Measurements from ENCODE around the gene LUC7L.
"Not testable (repeated sequence)": the region's sequence is repeated elsewhere in the genome, so short reads cannot be mapped to it uniquely, and the experiment has no call there.

The LUC7L gene

DNA sequence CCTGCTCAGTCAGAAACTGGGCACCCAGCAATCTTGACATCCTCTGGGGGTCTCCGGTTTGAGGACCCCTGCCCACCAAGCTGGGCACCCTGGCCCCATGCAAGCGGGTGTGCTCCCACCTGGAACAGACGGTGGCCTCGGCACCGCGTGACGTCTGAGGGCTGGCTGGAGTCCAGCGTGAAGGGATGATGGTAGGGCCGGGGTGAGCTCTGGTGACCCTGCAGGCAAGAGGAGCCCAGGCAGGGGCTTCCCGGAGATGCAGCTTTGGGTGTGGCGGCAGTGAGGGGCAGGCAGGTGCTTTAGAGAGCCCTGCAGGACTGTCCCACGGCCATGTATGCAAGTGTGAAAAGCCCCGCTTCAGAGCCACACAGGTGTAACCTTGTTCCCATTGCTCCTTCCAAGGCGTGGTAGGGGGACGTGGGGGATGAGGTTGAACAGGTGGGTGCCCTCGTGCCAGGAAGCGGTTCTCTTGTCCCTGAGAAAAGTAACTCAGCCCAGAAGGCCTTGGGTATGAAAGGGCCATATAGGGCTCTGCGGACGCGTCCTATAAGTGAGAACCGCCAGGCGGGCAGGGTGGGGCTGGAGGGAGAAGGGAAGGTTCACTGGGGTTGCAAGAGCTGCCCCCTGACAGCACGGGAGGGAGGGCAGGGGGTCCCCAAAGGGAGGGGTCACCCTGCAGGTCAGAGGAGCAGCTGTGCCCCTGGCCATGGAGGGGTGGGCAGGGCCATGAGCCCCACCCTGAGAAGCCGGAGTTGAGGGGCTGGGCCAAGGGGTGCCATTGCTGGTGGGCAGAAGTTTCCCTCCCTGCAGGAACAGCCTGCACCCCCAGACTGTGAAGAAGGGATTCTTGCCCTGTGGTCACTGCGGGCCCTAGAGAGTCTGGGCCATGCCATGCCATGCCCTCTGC is 37.3 kb upstream of the LUC7L start:
- Mint-ChIP-seq H3K36me3 (no peaks in the 10 kb centered on the region), H3K4me1 (no peaks in the 10 kb centered on the region), H3K27me3 (no peaks in the 10 kb centered on the region), H3K9me3 (no peaks in the 10 kb centered on the region), H3K4me3 (no peak overlapping the region), H3K27ac (no peak overlapping the region)

GRCh38 chr16:265711-266110 is 36.5 kb upstream of the LUC7L start:
- Mint-ChIP-seq H3K4me3 (no peak overlapping the region), H3K36me3 (no peaks in the 10 kb centered on the region), H3K27ac (no peak overlapping the region), H3K27me3 (no peaks in the 10 kb centered on the region), H3K9me3 (no peaks in the 10 kb centered on the region), H3K4me1 (no peaks in the 10 kb centered on the region)

DNA sequence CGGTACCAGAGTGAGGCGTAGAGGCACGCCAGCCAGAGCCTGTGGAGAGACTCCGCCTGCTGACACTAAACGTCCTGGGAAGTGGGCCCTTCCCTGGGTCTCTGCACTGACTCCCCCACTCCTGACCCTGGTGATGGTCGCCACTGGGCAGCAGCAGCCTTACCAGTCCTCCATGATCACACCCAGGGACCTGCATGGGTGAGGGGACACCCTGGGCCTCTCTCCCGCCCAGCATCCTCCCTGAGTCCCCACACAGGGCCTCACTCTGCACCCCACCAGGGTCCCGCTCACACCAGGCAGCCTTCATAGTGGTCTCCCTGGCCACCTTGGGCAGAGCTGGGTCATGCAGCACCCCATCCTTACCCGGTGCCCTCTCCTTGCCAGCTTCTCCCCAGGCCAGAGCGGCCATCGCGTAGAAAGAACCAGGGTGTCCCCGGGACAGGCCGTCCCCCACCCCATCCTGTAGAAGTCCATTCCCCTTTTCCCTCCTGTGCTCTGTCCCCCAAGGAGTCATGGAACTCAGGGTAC is 35.8 kb upstream of the LUC7L start:
- H3K9me3 Mint-ChIP-seq = no peaks in the 10 kb centered on the region
- H3K36me3 Mint-ChIP-seq = no peaks in the 10 kb centered on the region
- H3K4me3 Mint-ChIP-seq = no peak overlapping the region
- no peaks in the 10 kb centered on the region for H3K27me3 Mint-ChIP-seq
- H3K4me1 Mint-ChIP-seq = no peaks in the 10 kb centered on the region
- no peak overlapping the region for H3K27ac Mint-ChIP-seq

DNA sequence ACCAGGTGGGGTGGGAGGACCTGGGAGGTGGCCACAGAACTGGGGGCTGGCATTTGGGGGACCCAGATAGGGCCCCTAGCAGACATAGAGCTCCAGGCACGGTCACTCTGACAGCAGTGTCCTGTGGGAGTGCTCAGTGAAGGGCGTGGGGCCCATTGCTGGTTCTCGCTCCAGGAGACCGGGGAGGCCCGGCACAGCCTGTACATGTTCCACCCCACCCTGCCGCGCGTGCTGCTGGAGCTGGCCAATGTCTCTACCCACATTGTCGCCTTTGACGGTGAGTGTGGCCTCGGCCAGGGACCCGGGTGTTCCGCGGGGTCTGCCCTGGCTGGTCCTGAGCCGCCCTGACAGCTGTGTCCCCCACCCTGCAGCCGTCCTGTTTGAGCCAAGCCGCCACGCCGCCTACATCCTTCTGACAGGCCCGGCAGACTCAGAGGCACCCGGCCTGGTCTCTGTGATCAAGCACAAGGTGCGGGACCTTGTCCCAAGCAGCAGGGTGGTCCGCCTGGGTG is 35.2 kb upstream of the LUC7L start:
- Mint-ChIP-seq H3K4me1 (no peaks in the 10 kb centered on the region), H3K9me3 (no peaks in the 10 kb centered on the region), H3K27me3 (no peaks in the 10 kb centered on the region), H3K27ac (no peak overlapping the region), H3K4me3 (no peak overlapping the region), H3K36me3 (no peaks in the 10 kb centered on the region)

DNA sequence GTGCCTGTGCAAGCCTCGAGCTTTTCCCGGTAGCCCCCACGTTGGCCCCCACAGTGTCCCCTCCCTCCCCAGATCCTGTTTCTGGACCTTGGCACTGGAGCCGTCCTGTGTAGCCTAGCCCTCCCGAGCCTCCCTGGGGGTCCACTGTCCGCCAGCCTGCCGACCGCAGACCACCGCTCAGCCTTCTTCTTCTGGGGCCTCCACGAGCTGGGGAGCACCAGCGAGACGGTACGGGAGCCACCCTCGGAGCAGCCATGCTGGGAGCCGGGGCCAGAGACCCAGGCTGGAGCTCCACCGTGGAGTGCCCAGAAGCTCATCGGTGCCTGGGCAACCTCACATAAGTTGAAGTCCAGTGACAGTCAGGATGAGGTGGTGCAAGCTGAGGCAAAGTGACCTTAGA is 34.7 kb upstream of the LUC7L start:
- H3K36me3 Mint-ChIP-seq = peaks cover 2% of the 10 kb centered on the region
- H3K9me3 Mint-ChIP-seq = no peaks in the 10 kb centered on the region
- no peaks in the 10 kb centered on the region for H3K27me3 Mint-ChIP-seq
- H3K27ac Mint-ChIP-seq = no peak overlapping the region
- H3K4me1 Mint-ChIP-seq = no peaks in the 10 kb centered on the region
- no peak overlapping the region for H3K4me3 Mint-ChIP-seq

- H3K27ac Mint-ChIP-seq = no peak overlapping the region
- no peak overlapping the region for H3K4me3 Mint-ChIP-seq
- H3K4me1 Mint-ChIP-seq = no peaks in the 10 kb centered on the region
- no peaks in the 10 kb centered on the region for H3K9me3 Mint-ChIP-seq
- H3K27me3 Mint-ChIP-seq = no peaks in the 10 kb centered on the region
- H3K36me3 Mint-ChIP-seq = peaks cover 2% of the 10 kb centered on the region
Measured at GRCh38 chr16:263182-263774, 34.0 kb upstream of the LUC7L start.

DNA sequence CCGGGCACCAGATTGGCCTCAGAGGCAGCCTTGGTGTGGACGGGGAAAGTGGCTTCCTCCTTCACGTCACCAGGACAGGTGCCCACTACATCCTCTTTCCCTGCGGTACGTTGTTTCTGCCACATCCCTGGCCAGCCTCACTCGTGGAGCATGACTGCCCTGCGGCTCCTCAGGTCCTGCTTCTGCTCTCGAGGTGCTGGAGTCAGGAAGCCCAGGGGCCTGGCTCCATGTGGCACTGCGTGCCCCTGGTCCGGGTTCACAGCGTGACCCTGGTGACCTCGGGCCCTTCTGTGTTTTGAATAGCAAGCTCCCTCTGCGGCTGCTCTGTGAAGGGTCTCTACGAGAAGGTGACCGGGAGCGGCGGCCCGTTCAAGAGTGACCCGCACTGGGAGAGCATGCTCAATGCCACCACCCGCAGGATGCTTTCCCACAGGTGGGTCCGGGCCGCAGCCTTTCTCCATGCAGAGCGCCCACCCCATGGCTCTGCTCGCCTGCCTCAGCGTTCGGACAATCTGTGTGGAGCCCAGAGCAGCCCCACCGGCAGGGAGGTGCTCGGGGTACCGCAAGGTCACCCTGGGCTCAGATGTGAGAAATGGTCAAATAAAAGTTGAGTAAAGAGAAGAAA is 33.0 kb upstream of the LUC7L start:
- no peaks in the 10 kb centered on the region for H3K27me3 Mint-ChIP-seq
- H3K36me3 Mint-ChIP-seq = peaks cover 2% of the 10 kb centered on the region
- H3K9me3 Mint-ChIP-seq = no peaks in the 10 kb centered on the region
- H3K4me1 Mint-ChIP-seq = no peaks in the 10 kb centered on the region
- no peak overlapping the region for H3K27ac Mint-ChIP-seq
- H3K4me3 Mint-ChIP-seq = no peak overlapping the region

DNA sequence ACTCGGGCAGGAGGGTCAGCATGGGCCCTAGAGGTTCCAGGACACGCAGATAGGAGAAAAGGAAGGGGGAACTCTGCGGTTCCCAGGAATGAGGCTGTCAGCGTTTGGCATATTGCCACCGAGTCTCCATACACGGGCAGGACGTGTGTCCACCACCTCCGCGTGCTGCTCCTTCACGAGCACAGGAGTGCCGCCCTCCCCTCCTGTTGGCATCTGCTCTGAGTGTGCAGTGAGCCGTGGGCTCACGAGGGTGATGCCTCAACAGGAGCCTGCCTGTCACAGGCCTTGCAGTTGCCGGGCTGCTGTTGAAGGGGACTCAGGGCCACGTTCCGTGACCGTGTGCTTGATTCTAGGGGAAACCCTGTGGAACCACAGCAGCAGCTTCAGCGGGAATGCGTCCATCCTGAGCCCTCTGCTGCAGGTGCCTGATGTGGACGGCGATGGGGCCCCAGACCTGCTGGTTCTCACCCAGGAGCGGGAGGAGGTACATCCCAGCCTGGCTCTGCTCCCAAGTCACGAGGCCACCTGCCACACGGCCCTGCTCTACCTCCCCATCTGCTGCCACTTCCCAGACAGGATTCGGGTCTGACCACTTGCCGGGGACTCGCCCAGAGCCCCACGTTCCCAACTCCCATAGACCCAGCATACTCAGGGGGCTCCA is 31.9 kb upstream of the LUC7L start:
- peaks cover 2% of the 10 kb centered on the region for H3K36me3 Mint-ChIP-seq

DNA sequence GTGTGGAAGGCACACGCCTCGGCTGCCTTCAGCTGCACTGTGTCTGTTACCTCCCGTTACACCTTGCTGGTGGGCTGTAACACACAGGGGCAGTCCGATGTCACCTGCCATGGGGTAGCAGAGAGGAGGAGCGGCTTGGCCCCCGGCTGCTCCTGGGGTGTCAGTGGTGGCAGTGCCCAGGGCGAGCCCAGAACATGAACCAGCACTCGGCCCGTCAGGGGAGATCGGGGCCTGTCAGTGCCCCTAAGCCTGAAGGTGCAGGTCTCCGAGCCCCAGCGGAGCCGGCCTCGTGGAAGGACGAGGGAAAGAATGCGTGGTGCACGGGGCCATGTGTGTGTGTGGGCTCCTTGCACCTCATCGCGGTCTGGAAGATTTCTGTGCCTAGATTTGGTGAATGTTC is 31.1 kb upstream of the LUC7L start:
- Mint-ChIP-seq H3K4me1 (peaks cover 6% of the 10 kb centered on the region), H3K4me3 (no peak overlapping the region), H3K27me3 (no peaks in the 10 kb centered on the region), H3K9me3 (no peaks in the 10 kb centered on the region), H3K27ac (no peak overlapping the region), H3K36me3 (peaks cover 7% of the 10 kb centered on the region)

More for the DNA sequence above, 31.9 kb upstream of the LUC7L start:
- H3K9me3 Mint-ChIP-seq = no peaks in the 10 kb centered on the region
- H3K4me1 Mint-ChIP-seq = peaks cover 1% of the 10 kb centered on the region
- no peaks in the 10 kb centered on the region for H3K27me3 Mint-ChIP-seq
- no peak overlapping the region for H3K27ac Mint-ChIP-seq
- no peak overlapping the region for H3K4me3 Mint-ChIP-seq

DNA sequence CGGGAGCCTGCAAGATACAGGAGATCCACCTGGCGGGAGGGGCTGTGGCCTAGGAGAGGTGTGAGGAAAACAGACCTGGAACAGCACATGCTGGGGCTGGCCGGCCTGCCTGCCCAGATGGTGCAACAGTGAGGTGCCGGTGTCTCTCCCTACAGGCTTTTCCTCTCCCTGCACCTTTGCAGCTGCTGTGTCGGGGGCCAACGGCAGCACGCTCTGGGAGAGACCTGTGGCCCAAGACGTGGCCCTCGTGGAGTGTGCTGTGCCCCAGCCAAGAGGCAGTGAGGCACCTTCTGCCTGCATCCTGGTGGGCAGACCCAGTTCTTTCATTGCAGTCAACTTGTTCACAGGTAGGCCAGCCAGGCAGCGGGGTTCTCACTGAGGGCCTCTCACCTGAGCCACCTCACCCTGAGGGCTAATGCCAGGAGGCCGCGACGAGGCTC is 30.6 kb upstream of the LUC7L start:
- Mint-ChIP-seq H3K9me3 (no peaks in the 10 kb centered on the region), H3K27me3 (no peaks in the 10 kb centered on the region), H3K4me3 (no peak overlapping the region), H3K27ac (no peak overlapping the region), H3K4me1 (peaks cover 6% of the 10 kb centered on the region), H3K36me3 (peaks cover 9% of the 10 kb centered on the region)

DNA sequence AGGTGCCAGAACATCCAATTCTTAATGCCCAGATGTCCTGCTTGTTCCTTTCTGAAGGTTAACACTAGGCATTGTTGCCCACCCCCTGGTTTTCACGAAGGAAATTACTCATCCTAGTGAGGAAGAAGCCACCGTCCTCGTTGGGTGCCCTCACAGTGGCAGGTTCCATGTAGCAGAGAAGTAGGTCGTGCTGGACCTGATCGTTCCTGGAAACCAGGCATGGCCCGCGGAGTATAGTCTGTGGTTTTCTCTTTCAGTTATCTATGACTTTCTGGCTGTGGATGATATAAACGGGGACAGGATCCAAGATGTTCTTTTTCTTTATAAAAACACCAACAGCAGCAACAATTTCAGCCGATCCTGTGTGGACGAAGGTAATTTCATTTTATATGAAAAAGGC is 30.0 kb upstream of the LUC7L start:
- no peak overlapping the region for H3K4me3 Mint-ChIP-seq
- H3K36me3 Mint-ChIP-seq = peaks cover 9% of the 10 kb centered on the region
- H3K4me1 Mint-ChIP-seq = peaks cover 7% of the 10 kb centered on the region
- no peaks in the 10 kb centered on the region for H3K27me3 Mint-ChIP-seq
- no peak overlapping the region for H3K27ac Mint-ChIP-seq
- H3K9me3 Mint-ChIP-seq = no peaks in the 10 kb centered on the region

GRCh38 chr16:258091-258490 is 28.8 kb upstream of the LUC7L start:
- H3K4me1 Mint-ChIP-seq = peaks cover 16% of the 10 kb centered on the region
- not testable (repeated sequence) for H3K9me3 Mint-ChIP-seq, H3K27me3 Mint-ChIP-seq, H3K27ac Mint-ChIP-seq, H3K4me3 Mint-ChIP-seq, H3K36me3 Mint-ChIP-seq

- H3K27me3 Mint-ChIP-seq = no peaks in the 10 kb centered on the region
- no peak overlapping the region for H3K4me3 Mint-ChIP-seq
- H3K9me3 Mint-ChIP-seq = no peaks in the 10 kb centered on the region
- peaks cover 26% of the 10 kb centered on the region for H3K4me1 Mint-ChIP-seq
- peaks cover 13% of the 10 kb centered on the region for H3K36me3 Mint-ChIP-seq
- H3K27ac Mint-ChIP-seq = no peak overlapping the region
Measured at GRCh38 chr16:255183-255582, 25.9 kb upstream of the LUC7L start.

DNA sequence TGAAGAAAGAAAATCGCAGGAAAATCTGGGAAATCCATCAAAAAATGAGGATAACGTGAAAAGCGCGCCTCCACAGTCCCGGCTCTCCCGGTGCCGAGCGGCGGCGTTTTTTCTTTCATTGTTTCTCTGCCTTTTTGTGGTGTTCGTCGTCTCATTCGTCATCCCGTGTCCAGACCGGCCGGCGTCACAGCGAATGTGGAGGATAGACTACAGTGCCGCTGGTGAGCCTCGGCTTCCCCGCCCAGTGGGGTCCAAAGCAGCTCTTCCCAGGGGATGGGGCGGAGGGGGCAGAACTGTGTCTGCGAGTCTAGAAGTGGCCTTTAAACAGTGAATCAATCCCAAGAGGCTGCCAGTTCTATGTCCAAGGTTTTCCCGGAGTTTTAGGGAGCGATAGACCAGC is 25.2 kb upstream of the LUC7L start:
- Mint-ChIP-seq H3K36me3 (peaks cover 14% of the 10 kb centered on the region), H3K4me1 (peaks cover 26% of the 10 kb centered on the region), H3K27me3 (no peaks in the 10 kb centered on the region), H3K9me3 (no peaks in the 10 kb centered on the region), H3K27ac (no peak overlapping the region), H3K4me3 (no peak overlapping the region)

- Mint-ChIP-seq H3K36me3 (peaks cover 12% of the 10 kb centered on the region), H3K9me3 (no peaks in the 10 kb centered on the region), H3K4me3 (peak overlapping the region; percentile 4), H3K27me3 (no peaks in the 10 kb centered on the region), H3K27ac (no peak overlapping the region), H3K4me1 (peaks cover 26% of the 10 kb centered on the region)
Measured at GRCh38 chr16:253833-254232, 24.6 kb upstream of the LUC7L start.
